Measurements from ENCODE around the gene DUSP3. TPM values are rescaled to one million over a fixed set of nuclear protein-coding genes. Genes with fewer than 3 reads are reported as not detected.
A peak's percentile ranks its signal among the peaks of the same experiment; 100 is the strongest.

Gene DUSP3
- total and polyA plus RNA-seq, 4 experiments from 2014 or later = 5.8 to 13.1 (median 9.1) TPM

DNA sequence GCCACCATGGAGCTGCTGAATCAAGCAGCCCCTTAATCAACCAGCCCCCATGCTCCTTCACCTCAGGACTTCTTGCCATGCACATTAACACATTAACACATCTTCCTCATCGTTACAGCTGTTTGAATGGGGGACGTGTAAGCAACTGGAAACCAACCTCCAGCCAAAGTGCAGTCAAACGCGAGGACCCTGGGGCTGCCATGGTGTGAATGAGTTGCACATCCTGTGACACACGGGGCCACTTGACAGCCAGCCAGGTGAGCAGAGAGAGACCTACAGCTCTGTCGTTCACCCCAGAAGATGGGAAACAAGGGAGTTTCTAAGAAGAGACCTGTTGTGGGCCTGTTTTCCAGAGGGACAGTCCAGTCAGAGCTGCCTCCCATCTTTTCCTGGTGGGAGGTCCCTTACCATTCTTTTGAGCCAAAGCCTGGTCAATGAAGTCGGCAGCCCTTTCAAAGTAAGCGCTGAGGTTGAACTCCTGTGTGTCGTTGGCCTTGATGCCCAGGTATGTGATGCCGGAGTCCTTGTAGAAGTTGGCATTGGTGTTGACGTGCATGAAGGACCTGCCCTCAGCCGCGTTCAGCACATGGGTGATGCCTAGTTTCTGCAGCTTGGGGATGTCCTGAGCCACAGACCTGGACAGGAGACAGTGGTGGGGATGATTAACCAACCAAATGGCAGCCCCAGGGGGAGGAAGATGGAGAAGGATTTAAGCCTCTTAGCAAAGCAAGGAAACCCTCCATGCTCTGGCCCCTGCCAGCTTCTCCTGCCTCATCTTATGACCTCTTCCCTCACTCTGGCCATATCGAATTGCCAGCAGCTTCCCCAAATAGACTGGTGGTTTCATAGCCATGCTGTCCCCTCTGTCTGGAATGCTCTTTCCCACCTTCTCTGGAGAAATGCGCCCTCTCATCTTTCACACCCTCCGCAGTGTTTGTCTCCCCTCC, 4.2 kb downstream of the DUSP3 start:
- ChIA-PET CTCF (ENCODE audit: partially characterized antibody) (interaction anchor here (1.2 to 2.7 kb wide), 2 partner anchors 8 to 14 kb away, joined by 4 to 20 read pairs; no protein-coding TSS in a partner anchor), POLR2A (ENCODE audit: partially characterized antibody) (no interaction called here)
- Mint-ChIP-seq H3K4me3 (no peak overlapping the region), H3K27ac (peak overlapping the region in 1 of 7 donors; percentile 38), H3K4me1 (peaks cover 0 to 10% (median 3%) of the 10 kb centered on the region in 4 donors), H3K27me3 (no peaks in the 10 kb centered on the region), H3K36me3 (peaks cover 26 to 30% of the 10 kb centered on the region in 2 donors), H3K9me3 (no peaks in the 10 kb centered on the region)
- no peaks in the 10 kb centered on the region for H3K9me3 ChIP-seq (ENCODE audit: control insufficient read depth in 1 of 2, low read length in 2 of 2)
- no peak overlapping the region for H3K27ac ChIP-seq (ENCODE audit: low read depth, low read length)
- intact Hi-C loops (cut with micrococcal nuclease) = no loop called here
- no peak overlapping the region for H3K4me3 ChIP-seq (ENCODE audit: low read length in 2 of 2)
- no peaks in the 10 kb centered on the region for H3K27me3 ChIP-seq (ENCODE audit: insufficient read depth, low read length)
- no peak for DNase-seq
- no peaks in the 10 kb centered on the region for H3K36me3 ChIP-seq (ENCODE audit: insufficient read depth, low read length)
- H3K4me1 ChIP-seq (ENCODE audit: insufficient read depth, low read length) = peaks cover 9% of the 10 kb centered on the region

GRCh38 chr17:43772877-43773648, 5.7 kb downstream of the DUSP3 start:
- peaks cover 0 to 4% (median 3%) of the 10 kb centered on the region in 4 donors for H3K4me1 Mint-ChIP-seq
- no peaks in the 10 kb centered on the region for H3K9me3 ChIP-seq (ENCODE audit: control insufficient read depth in 1 of 2, low read length in 2 of 2)
- no peak overlapping the region for H3K4me3 ChIP-seq (ENCODE audit: low read length in 2 of 2)
- H3K27me3 ChIP-seq (ENCODE audit: insufficient read depth, low read length) = no peaks in the 10 kb centered on the region
- H3K27ac ChIP-seq (ENCODE audit: low read depth, low read length) = no peak overlapping the region
- H3K4me1 ChIP-seq (ENCODE audit: insufficient read depth, low read length) = peaks cover 3% of the 10 kb centered on the region
- DNase-seq = no peak
- H3K27me3 Mint-ChIP-seq = no peaks in the 10 kb centered on the region
- CTCF ChIA-PET (ENCODE audit: partially characterized antibody) = interaction anchor here (1.3 to 1.4 kb wide), 2 partner anchors 12 to 14 kb away, joined by 3 to 5 read pairs; partner anchors contain the start of gene SOST
- POLR2A ChIA-PET (ENCODE audit: partially characterized antibody) = interaction anchor here (1.0 kb wide), 1 partner anchor 78 kb away, joined by 4 read pairs; no protein-coding TSS in a partner anchor
- H3K27ac Mint-ChIP-seq = peak overlapping the region in 1 of 7 donors; percentile 5
- H3K36me3 Mint-ChIP-seq = peaks cover 32 to 38% of the 10 kb centered on the region in 2 donors
- intact Hi-C loops (cut with micrococcal nuclease) = no loop called here
- no peaks in the 10 kb centered on the region for H3K36me3 ChIP-seq (ENCODE audit: insufficient read depth, low read length)
- H3K9me3 Mint-ChIP-seq = no peaks in the 10 kb centered on the region
- H3K4me3 Mint-ChIP-seq = no peak overlapping the region

DNA sequence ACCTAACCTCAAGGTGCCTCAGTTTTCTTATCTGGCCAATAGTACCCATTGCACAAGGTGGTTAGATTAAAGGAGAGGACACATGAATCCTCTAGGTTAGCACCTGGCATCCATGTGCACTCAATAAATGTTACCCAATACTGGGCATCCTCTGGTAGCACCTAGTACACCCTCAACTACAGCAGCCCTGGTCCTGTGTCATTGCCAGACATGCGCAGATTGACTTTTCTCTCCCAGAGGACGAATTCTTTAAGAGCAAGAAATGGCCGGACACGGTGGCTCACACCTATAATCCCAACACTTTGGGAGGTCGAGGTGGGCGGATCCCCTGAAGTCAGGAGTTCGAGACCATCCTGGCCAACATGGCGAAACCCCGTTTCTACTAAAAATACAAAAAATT, 7.3 kb downstream of the DUSP3 start:
- H3K36me3 Mint-ChIP-seq = peaks cover 32 to 38% of the 10 kb centered on the region in 2 donors
- H3K9me3 Mint-ChIP-seq = no peaks in the 10 kb centered on the region
- H3K4me1 Mint-ChIP-seq = peaks cover 0 to 4% (median under 1%) of the 10 kb centered on the region in 4 donors
- CTCF ChIA-PET (ENCODE audit: partially characterized antibody) = no interaction called here
- no peak overlapping the region for H3K27ac ChIP-seq (ENCODE audit: low read depth, low read length)
- H3K4me3 ChIP-seq (ENCODE audit: low read length in 2 of 2) = no peak overlapping the region
- H3K4me1 ChIP-seq (ENCODE audit: insufficient read depth, low read length) = no peaks in the 10 kb centered on the region
- H3K27me3 ChIP-seq (ENCODE audit: insufficient read depth, low read length) = no peaks in the 10 kb centered on the region
- no peak overlapping the region for H3K4me3 Mint-ChIP-seq
- H3K27me3 Mint-ChIP-seq = no peaks in the 10 kb centered on the region
- no peak for DNase-seq
- POLR2A ChIA-PET (ENCODE audit: partially characterized antibody) = no interaction called here
- H3K36me3 ChIP-seq (ENCODE audit: insufficient read depth, low read length) = no peaks in the 10 kb centered on the region
- H3K9me3 ChIP-seq (ENCODE audit: control insufficient read depth in 1 of 2, low read length in 2 of 2) = no peaks in the 10 kb centered on the region
- intact Hi-C loops (cut with micrococcal nuclease) = no loop called here
- no peak overlapping the region for H3K27ac Mint-ChIP-seq

- Mint-ChIP-seq H3K9me3 (no peaks in the 10 kb centered on the region), H3K27ac (no peak overlapping the region), H3K36me3 (peaks cover 32 to 38% of the 10 kb centered on the region in 2 donors), H3K4me3 (no peak overlapping the region), H3K27me3 (no peaks in the 10 kb centered on the region), H3K4me1 (peaks cover 0 to 2% (median 0%) of the 10 kb centered on the region in 4 donors)
- no peak for DNase-seq
- Histone ChIP-seq H3K9me3 (ENCODE audit: control insufficient read depth in 1 of 2, low read length in 2 of 2) (no peaks in the 10 kb centered on the region), H3K4me1 (ENCODE audit: insufficient read depth, low read length) (no peaks in the 10 kb centered on the region), H3K27ac (ENCODE audit: low read depth, low read length) (no peak overlapping the region), H3K27me3 (ENCODE audit: insufficient read depth, low read length) (no peaks in the 10 kb centered on the region), H3K36me3 (ENCODE audit: insufficient read depth, low read length) (no peaks in the 10 kb centered on the region), H3K4me3 (ENCODE audit: low read length in 2 of 2) (no peak overlapping the region)
- CTCF ChIA-PET (ENCODE audit: partially characterized antibody) = interaction anchor here (16.4 kb wide), 1 partner anchor 74 kb away, joined by 625 read pairs; no protein-coding TSS in a partner anchor
- POLR2A ChIA-PET (ENCODE audit: partially characterized antibody) = no interaction called here
- intact Hi-C loops (cut with micrococcal nuclease) = no loop called here
Measured at GRCh38 chr17:43770957-43771356, 7.8 kb downstream of the DUSP3 start.

DNA sequence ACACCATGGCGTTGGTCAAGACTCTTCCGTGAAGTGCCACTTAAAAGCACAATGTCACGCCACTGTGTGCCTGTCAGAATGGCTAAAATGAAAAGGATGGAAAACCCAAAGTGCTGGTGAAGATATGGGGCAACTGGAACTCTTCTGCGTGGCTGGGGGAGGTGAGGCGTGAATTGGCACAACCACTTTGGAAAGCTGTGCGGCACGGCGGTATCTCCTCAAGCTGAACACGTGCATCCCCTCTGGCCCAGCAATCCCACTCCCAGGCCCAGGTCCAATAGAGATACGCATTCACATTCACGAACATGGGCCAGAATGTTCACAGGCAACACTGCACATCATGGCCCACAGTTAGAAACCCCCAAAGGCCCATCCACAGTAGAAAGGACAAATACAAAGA, 8.9 kb downstream of the DUSP3 start:
- peaks cover 30 to 38% of the 10 kb centered on the region in 2 donors for H3K36me3 Mint-ChIP-seq
- H3K36me3 ChIP-seq (ENCODE audit: insufficient read depth, low read length) = no peaks in the 10 kb centered on the region
- CTCF ChIA-PET (ENCODE audit: partially characterized antibody) = interaction anchor here (1.2 to 16.4 kb wide), 3 partner anchors 73 to 84 kb away, joined by 3 to 625 read pairs (median 4); partner anchors contain the start of gene CD300LG
- H3K27ac ChIP-seq (ENCODE audit: low read depth, low read length) = no peak overlapping the region
- H3K4me3 ChIP-seq (ENCODE audit: low read length in 2 of 2) = no peak overlapping the region
- POLR2A ChIA-PET (ENCODE audit: partially characterized antibody) = no interaction called here
- H3K27ac Mint-ChIP-seq = peak overlapping the region in 2 of 7 donors; percentile 8 to 14
- no peaks in the 10 kb centered on the region for H3K27me3 Mint-ChIP-seq
- no peaks in the 10 kb centered on the region for H3K4me1 ChIP-seq (ENCODE audit: insufficient read depth, low read length)
- no peaks in the 10 kb centered on the region for H3K9me3 ChIP-seq (ENCODE audit: control insufficient read depth in 1 of 2, low read length in 2 of 2)
- H3K9me3 Mint-ChIP-seq = no peaks in the 10 kb centered on the region
- H3K27me3 ChIP-seq (ENCODE audit: insufficient read depth, low read length) = no peaks in the 10 kb centered on the region
- no peaks in the 10 kb centered on the region for H3K4me1 Mint-ChIP-seq
- no peak overlapping the region for H3K4me3 Mint-ChIP-seq
- intact Hi-C loops (cut with micrococcal nuclease) = no loop called here
- DNase-seq = no peak

- DNase-seq = no peak
- no peak overlapping the region for H3K4me3 Mint-ChIP-seq
- H3K27me3 Mint-ChIP-seq = no peaks in the 10 kb centered on the region
- Histone ChIP-seq H3K27me3 (ENCODE audit: insufficient read depth, low read length) (no peaks in the 10 kb centered on the region), H3K36me3 (ENCODE audit: insufficient read depth, low read length) (no peaks in the 10 kb centered on the region), H3K9me3 (ENCODE audit: control insufficient read depth in 1 of 2, low read length in 2 of 2) (no peaks in the 10 kb centered on the region), H3K4me1 (ENCODE audit: insufficient read depth, low read length) (no peaks in the 10 kb centered on the region), H3K27ac (ENCODE audit: low read depth, low read length) (no peak overlapping the region), H3K4me3 (ENCODE audit: low read length in 2 of 2) (no peak overlapping the region)
- intact Hi-C loops (cut with micrococcal nuclease) = no loop called here
- H3K9me3 Mint-ChIP-seq = no peaks in the 10 kb centered on the region
- CTCF ChIA-PET (ENCODE audit: partially characterized antibody) = interaction anchor here (1.2 to 16.4 kb wide), 3 partner anchors 72 to 84 kb away, joined by 3 to 625 read pairs (median 4); partner anchors contain the start of gene CD300LG
- H3K27ac Mint-ChIP-seq = no peak overlapping the region
- no peaks in the 10 kb centered on the region for H3K4me1 Mint-ChIP-seq
- H3K36me3 Mint-ChIP-seq = peaks cover 30 to 38% of the 10 kb centered on the region in 2 donors
- POLR2A ChIA-PET (ENCODE audit: partially characterized antibody) = no interaction called here
Measured at GRCh38 chr17:43769426-43769825, 9.4 kb downstream of the DUSP3 start.

- H3K27ac ChIP-seq (ENCODE audit: low read depth, low read length) = no peak overlapping the region
- no peaks in the 10 kb centered on the region for H3K36me3 ChIP-seq (ENCODE audit: insufficient read depth, low read length)
- Mint-ChIP-seq H3K4me3 (no peak overlapping the region), H3K9me3 (no peaks in the 10 kb centered on the region), H3K4me1 (no peaks in the 10 kb centered on the region), H3K27ac (no peak overlapping the region), H3K27me3 (no peaks in the 10 kb centered on the region), H3K36me3 (peaks cover 29 to 38% of the 10 kb centered on the region in 2 donors)
- H3K9me3 ChIP-seq (ENCODE audit: control insufficient read depth in 1 of 2, low read length in 2 of 2) = no peaks in the 10 kb centered on the region
- ChIA-PET POLR2A (ENCODE audit: partially characterized antibody) (no interaction called here), CTCF (ENCODE audit: partially characterized antibody) (interaction anchor here (1.4 to 16.4 kb wide), 2 partner anchors 72 to 83 kb away, joined by 4 to 625 read pairs; no protein-coding TSS in a partner anchor)
- H3K4me1 ChIP-seq (ENCODE audit: insufficient read depth, low read length) = no peaks in the 10 kb centered on the region
- no peaks in the 10 kb centered on the region for H3K27me3 ChIP-seq (ENCODE audit: insufficient read depth, low read length)
- intact Hi-C loops (cut with micrococcal nuclease) = no loop called here
- H3K4me3 ChIP-seq (ENCODE audit: low read length in 2 of 2) = no peak overlapping the region
- DNase-seq = no peak
Measured at GRCh38 chr17:43768943-43769342, 9.8 kb downstream of the DUSP3 start.
